PC-9 (cell line): ENCODE data around the gene BNIP2. TPM values are rescaled to one million over a fixed set of nuclear protein-coding genes. Genes with fewer than 3 reads are reported as not detected.

Source experiments
- BruUV-seq: library from RNA; stranded (reverse); fragments of 400-500 nt; replicated peaks from 2 replicates; lab custom pipeline; 2021; lab: Mats Ljungman, UMichigan
- CTCF ChIA-PET: fragments of 300-600 bp; sonication (Branson Sonifier 250); formaldehyde crosslinking; loops from one replicate; lab custom pipeline; 2022; ENCODE audit warnings: antibody characterized with exemption; lab: Charles Lee
- POLR2A ChIA-PET: fragments of 300-600 bp; sonication (Branson Sonifier 250); formaldehyde crosslinking; loops from one replicate; lab custom pipeline; 2022; ENCODE audit warnings: antibody characterized with exemption; ENCODE audit not compliant: unreplicated experiment; lab: Charles Lee
- DNase-seq, 2 experiments: peaks; one replicate each; pipeline versions ENCODE4 v3.0.0 to v3.0.0-alpha.2; 2015 to 2022; ENCODE audit warnings: mixed read lengths in 1 of 2
- H2AFZ ChIP-seq: fragments of 200-600 bp; sonication (generic); 2 replicates; pipeline ENCODE4 v1.8.1; 2017; ENCODE audit warnings: antibody characterized with exemption
- H3F3A ChIP-seq: fragments of 200-600 bp; sonication (generic); 2 replicates; pipeline ENCODE4 v1.8.1; 2017; ENCODE audit warnings: antibody characterized with exemption, mild to moderate bottlenecking, low read depth; ENCODE audit not compliant: insufficient read depth
- H3K27ac ChIP-seq: fragments of 200-600 bp; sonication (generic); 2 replicates; pipeline ENCODE4 v1.6.1; 2016; ENCODE audit warnings: mixed run types
- H3K27me3 ChIP-seq: fragments of 200-600 bp; sonication (generic); 2 replicates; pipeline ENCODE4 v1.6.1; 2016; ENCODE audit warnings: low read depth, mixed run types; ENCODE audit not compliant: insufficient read depth
- H3K36me3 ChIP-seq: fragments of 200-600 bp; sonication (generic); 2 replicates; pipeline ENCODE4 v1.6.1; 2016; ENCODE audit warnings: low read depth, mixed run types
- H3K4me1 ChIP-seq: fragments of 200-600 bp; sonication (generic); replicated peaks from 2 replicates; pipeline ENCODE4 v1.6.1; 2016; ENCODE audit warnings: mixed run types; ENCODE audit not compliant: insufficient read depth
- H3K4me2 ChIP-seq: fragments of 200-600 bp; sonication (generic); 2 replicates; pipeline ENCODE4 v1.6.1; 2017; ENCODE audit warnings: mixed run types
- H3K4me3 ChIP-seq: fragments of 200-600 bp; sonication (generic); 2 replicates; pipeline ENCODE4 v1.6.1; 2016; ENCODE audit warnings: mixed run types
- H3K79me2 ChIP-seq: fragments of 200-600 bp; sonication (generic); 2 replicates; pipeline ENCODE4 v1.6.1; 2017; ENCODE audit warnings: low read depth, mixed run types
- H3K9me2 ChIP-seq: fragments of 200-600 bp; sonication (generic); 2 replicates; pipeline ENCODE4 v1.8.1; 2017; ENCODE audit warnings: mild to moderate bottlenecking; ENCODE audit not compliant: insufficient read depth
- H3K9me3 ChIP-seq: fragments of 200-600 bp; sonication (generic); 2 replicates; pipeline ENCODE4 v1.8.1; 2016; ENCODE audit warnings: low read depth; ENCODE audit not compliant: insufficient read depth
- H4K20me1 ChIP-seq: fragments of 200-600 bp; sonication (generic); 2 replicates; pipeline ENCODE4 v1.8.1; 2017; ENCODE audit not compliant: insufficient read depth
- CTCF ChIP-seq: fragments of 200-600 bp; sonication (generic); conservative IDR thresholded peaks from 2 replicates; pipeline ENCODE4 v1.6.1; 2017; ENCODE audit warnings: mixed run types, antibody characterized with exemption, mild to moderate bottlenecking, moderate library complexity
- EZH2 ChIP-seq: fragments of 200-600 bp; sonication (generic); IDR thresholded peaks from 2 replicates; pipeline ENCODE4 v1.8.0; 2017; ENCODE audit warnings: antibody characterized with exemption, low read depth
- intact Hi-C: fragments of 100-400 bp; cut with micrococcal nuclease; formaldehyde crosslinking; loops from one replicate; pipeline ENCODE4 v1.10.0; 2022; ENCODE audit not compliant: unreplicated experiment
- total RNA-seq: library from RNA; stranded (reverse); gene quantifications from 2 replicates; pipeline ENCODE4 v1.2.3, GENCODE V29; 2021

The BNIP2 gene
- total RNA-seq, 1 experiment from 2014 or later, result 64.3 TPM

DNA sequence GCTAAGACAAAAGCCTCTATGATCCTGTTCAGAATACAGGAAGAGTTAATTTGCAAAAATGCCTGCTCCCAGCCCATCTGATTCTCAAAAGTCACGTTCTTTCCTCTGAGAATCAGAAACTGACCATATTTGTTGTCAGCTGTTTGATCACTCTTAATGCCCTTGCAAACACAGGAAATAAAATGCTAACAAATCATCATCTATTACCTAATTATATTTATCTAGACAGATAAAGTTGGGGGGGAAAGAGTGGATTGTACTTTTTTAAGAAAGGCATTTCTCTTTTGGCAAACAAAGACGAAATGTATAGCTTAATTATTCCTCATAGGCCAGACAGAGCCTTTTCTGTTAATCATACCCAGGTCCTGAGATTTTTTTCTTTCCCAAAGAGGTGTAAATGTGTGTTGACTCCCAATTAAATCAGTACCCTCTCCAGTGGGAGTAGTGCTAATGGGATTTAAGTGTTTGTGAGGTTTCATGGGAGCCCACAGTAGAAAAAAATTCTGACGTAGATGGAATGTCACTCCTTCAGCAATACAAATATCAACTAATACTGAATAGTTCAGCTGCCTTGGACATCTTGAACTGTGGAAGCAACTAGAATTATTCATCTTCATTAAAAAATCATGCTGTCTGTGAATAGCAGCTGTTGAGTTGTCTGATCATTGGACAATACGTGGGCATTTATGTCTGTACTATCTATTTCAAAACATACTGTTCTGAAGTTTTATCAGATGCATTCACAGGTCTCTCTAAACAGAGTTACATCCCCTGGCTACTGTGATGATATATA lies 22.5 kb upstream of the BNIP2 start:
- intact Hi-C loops, result no loop called here
- TF ChIP-seq EZH2 (no peak), CTCF (no peak)
- no peaks in the 10 kb centered on the region for H3K4me1 ChIP-seq
- H3K36me3 ChIP-seq, result no peaks in the 10 kb centered on the region
- H3K4me2 ChIP-seq, result no peak overlapping the region
- H3K4me3 ChIP-seq, result no peak overlapping the region
- ChIA-PET CTCF (interaction anchor here (0.6 kb wide), 1 partner anchor 335 kb away, joined by 5 read pairs; no protein-coding TSS in a partner anchor), POLR2A (no interaction called here)
- H3K27ac ChIP-seq, result no peak overlapping the region
- no peaks in the 10 kb centered on the region for H3K9me2 ChIP-seq
- H4K20me1 ChIP-seq, result no peaks in the 10 kb centered on the region
- H2AFZ ChIP-seq, result no peak overlapping the region
- H3K27me3 ChIP-seq, result no peaks in the 10 kb centered on the region
- H3F3A ChIP-seq, result no peaks in the 10 kb centered on the region
- no TSS peak for BruUV-seq
- H3K9me3 ChIP-seq, result no peaks in the 10 kb centered on the region
- DNase-seq, result no peak
- H3K79me2 ChIP-seq, result no peaks in the 10 kb centered on the region

GRCh38 chr15:59707619-59708018 lies 18.5 kb upstream of the BNIP2 start:
- CTCF ChIA-PET, result interaction anchor here (0.7 kb wide), 1 partner anchor 128 kb away, joined by 3 read pairs; no protein-coding TSS in a partner anchor
- BruUV-seq, result no TSS peak
- Histone ChIP-seq H3K4me2 (no peak overlapping the region), H3K4me3 (no peak overlapping the region), H3K9me2 (no peaks in the 10 kb centered on the region), H3K27ac (no peak overlapping the region), H3K36me3 (no peaks in the 10 kb centered on the region), H3F3A (no peaks in the 10 kb centered on the region; the same call in 1 of the 2 replicates), H3K27me3 (no peaks in the 10 kb centered on the region), H2AFZ (no peak overlapping the region), H4K20me1 (no peaks in the 10 kb centered on the region), H3K9me3 (no peaks in the 10 kb centered on the region), H3K4me1 (no peaks in the 10 kb centered on the region), H3K79me2 (no peaks in the 10 kb centered on the region)
- intact Hi-C loops, result no loop called here
- no peak for DNase-seq
- POLR2A ChIA-PET, result no interaction called here
- TF ChIP-seq CTCF (no peak), EZH2 (no peak)

- BruUV-seq, result no TSS peak
- no peaks in the 10 kb centered on the region for H3K27me3 ChIP-seq
- TF ChIP-seq CTCF, result no peak
- no peak for TF ChIP-seq EZH2
- no peaks in the 10 kb centered on the region for H3K9me2 ChIP-seq
- intact Hi-C loops, result no loop called here
- peaks cover 12% of the 10 kb centered on the region for H3K4me1 ChIP-seq
- H3K79me2 ChIP-seq, result no peaks in the 10 kb centered on the region
- no peak overlapping the region for H3K27ac ChIP-seq
- no peak overlapping the region for H2AFZ ChIP-seq
- no peaks in the 10 kb centered on the region; the same call in 1 of the 2 replicates for H3F3A ChIP-seq
- no peaks in the 10 kb centered on the region for H4K20me1 ChIP-seq
- no peaks in the 10 kb centered on the region for H3K9me3 ChIP-seq
- POLR2A ChIA-PET, result no interaction called here
- H3K4me3 ChIP-seq, result no peak overlapping the region
- DNase-seq, result no peak
- no peak overlapping the region for H3K4me2 ChIP-seq
- H3K36me3 ChIP-seq, result no peaks in the 10 kb centered on the region
- CTCF ChIA-PET, result no interaction called here
Measured at GRCh38 chr15:59703979-59704796, 15.1 kb upstream of the BNIP2 start.
